ENCODE measurements around the gene CD300E.

DNA sequence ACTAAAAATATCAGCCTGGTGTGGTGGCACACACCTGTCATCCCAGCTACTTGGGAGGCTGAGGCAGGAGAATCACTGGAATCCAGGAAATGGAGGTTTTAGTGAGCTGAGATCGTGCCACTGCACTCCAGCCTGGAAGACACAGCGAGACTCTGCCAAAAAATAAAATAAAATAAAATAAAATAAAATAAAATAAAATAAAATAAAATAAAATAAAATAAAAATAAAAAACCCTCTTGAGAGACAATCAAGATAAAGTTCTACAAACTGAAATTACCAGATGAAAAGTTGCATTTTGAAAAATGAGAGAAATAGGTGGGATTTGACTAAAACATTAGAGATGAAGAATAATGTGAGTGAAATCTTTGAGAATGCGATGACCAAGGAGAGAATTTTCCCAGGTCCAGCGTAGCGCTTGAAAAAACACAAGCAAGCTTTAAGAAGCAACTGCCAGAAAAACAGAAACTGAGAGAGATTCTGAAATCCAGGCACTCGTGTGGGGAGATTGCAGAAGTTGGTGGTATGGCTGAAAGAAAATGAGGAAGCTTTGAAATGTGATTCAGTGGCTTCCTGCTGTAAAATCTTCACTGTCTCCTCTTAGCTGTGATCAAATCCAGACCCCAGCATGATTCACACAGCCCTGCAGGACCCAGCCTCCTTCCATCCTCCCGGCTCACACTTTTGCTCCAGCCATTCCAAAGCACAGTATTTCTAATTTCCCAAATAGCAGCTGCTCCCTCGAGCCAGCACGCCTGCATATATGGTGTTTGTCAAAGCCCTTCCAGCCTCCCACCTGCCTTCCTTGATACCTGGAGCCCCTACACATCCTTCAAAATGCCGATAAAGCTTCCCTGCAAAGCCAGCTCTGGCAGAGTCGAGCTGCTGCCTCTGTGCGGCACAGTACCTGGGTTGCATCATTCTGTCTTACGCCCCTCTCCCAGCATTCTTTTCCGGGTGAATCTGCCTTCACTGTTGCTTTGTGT, 8.2 kb upstream of the CD300E start:
- TF ChIP-seq, protein P1, sequence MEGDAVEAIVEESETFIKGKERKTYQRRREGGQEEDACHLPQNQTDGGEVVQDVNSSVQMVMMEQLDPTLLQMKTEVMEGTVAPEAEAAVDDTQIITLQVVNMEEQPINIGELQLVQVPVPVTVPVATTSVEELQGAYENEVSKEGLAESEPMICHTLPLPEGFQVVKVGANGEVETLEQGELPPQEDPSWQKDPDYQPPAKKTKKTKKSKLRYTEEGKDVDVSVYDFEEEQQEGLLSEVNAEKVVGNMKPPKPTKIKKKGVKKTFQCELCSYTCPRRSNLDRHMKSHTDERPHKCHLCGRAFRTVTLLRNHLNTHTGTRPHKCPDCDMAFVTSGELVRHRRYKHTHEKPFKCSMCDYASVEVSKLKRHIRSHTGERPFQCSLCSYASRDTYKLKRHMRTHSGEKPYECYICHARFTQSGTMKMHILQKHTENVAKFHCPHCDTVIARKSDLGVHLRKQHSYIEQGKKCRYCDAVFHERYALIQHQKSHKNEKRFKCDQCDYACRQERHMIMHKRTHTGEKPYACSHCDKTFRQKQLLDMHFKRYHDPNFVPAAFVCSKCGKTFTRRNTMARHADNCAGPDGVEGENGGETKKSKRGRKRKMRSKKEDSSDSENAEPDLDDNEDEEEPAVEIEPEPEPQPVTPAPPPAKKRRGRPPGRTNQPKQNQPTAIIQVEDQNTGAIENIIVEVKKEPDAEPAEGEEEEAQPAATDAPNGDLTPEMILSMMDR (optimal IDR thresholded peaks at IDR 0.05 in 1 of 3, IDR thresholded peaks at IDR 0.05 in 1 of 3, conservative IDR thresholded peaks at IDR 0.05 in 1 of 3; ENCODE audit: extremely low read depth in 1 of 3, insufficient read depth in 2 of 3, low read length in 3 of 3): no peak
- no peak for TF ChIP-seq EZH2 (IDR thresholded peaks at IDR 0.05; ENCODE audit: low read length)

Data from keratinocyte (primary cell).